GM23248 (cell line): ENCODE measurements around the gene STIM2. TPM values are rescaled to one million over a fixed set of nuclear protein-coding genes. Genes with fewer than 3 reads are reported as not detected.

Source experiments
- DNase-seq: peaks from one replicate; pipeline ENCODE4 v3.0.0-alpha.2; 2015
- H2AFZ ChIP-seq: fragments of 200-600 bp; sonication (generic); 2 replicates; pipeline ENCODE4 v1.6.1; 2016; ENCODE audit warnings: antibody characterized with exemption
- H3F3A ChIP-seq: fragments of 200-600 bp; sonication (generic); 2 replicates; pipeline ENCODE4 v1.6.1; 2016; ENCODE audit warnings: mild to moderate bottlenecking, antibody characterized with exemption, mixed run types; ENCODE audit not compliant: insufficient read depth
- H3K27ac ChIP-seq: fragments of 200-600 bp; sonication (generic); 2 replicates; pipeline ENCODE4 v1.5.1; 2016; ENCODE audit warnings: mild to moderate bottlenecking
- H3K27me3 ChIP-seq: fragments of 200-600 bp; sonication (generic); replicated peaks from 2 replicates; pipeline ENCODE4 v1.6.1; 2016; ENCODE audit warnings: mild to moderate bottlenecking; ENCODE audit not compliant: insufficient read depth
- H3K36me3 ChIP-seq: fragments of 200-600 bp; sonication (generic); 2 replicates; pipeline ENCODE4 v1.6.1; 2016; ENCODE audit warnings: low read depth, mild to moderate bottlenecking
- H3K4me1 ChIP-seq: fragments of 200-600 bp; sonication (generic); 2 replicates; pipeline ENCODE4 v1.6.1; 2016; ENCODE audit warnings: mild to moderate bottlenecking; ENCODE audit not compliant: insufficient read depth
- H3K4me2 ChIP-seq: fragments of 200-600 bp; sonication (generic); one replicate; pipeline ENCODE4 v1.6.1; 2016; ENCODE audit warnings: mild to moderate bottlenecking; ENCODE audit not compliant: unreplicated experiment
- H3K4me3 ChIP-seq: fragments of 200-600 bp; sonication (generic); 2 replicates; pipeline ENCODE4 v1.5.1; 2016; ENCODE audit warnings: mild to moderate bottlenecking
- H3K79me2 ChIP-seq: fragments of 200-600 bp; sonication (generic); 2 replicates; pipeline ENCODE4 v1.6.1; 2016; ENCODE audit warnings: mild to moderate bottlenecking; ENCODE audit not compliant: insufficient read depth
- H3K9ac ChIP-seq: fragments of 200-600 bp; sonication (generic); 2 replicates; pipeline ENCODE4 v1.6.1; 2016; ENCODE audit warnings: mild to moderate bottlenecking
- H3K9me2 ChIP-seq: fragments of 200-600 bp; sonication (generic); 2 replicates; pipeline ENCODE4 v1.6.1; 2016; ENCODE audit warnings: mixed run types, mild to moderate bottlenecking, moderate library complexity; ENCODE audit not compliant: insufficient read depth
- H3K9me3 ChIP-seq: fragments of 200-600 bp; sonication (generic); one replicate; pipeline ENCODE4 v1.6.1; 2017; ENCODE audit warnings: low read depth
- H4K20me1 ChIP-seq: fragments of 200-600 bp; sonication (generic); 2 replicates; pipeline ENCODE4 v1.6.0; 2016; ENCODE audit not compliant: insufficient read depth
- EZH2 ChIP-seq: fragments of 200-600 bp; sonication (generic); IDR thresholded peaks from 2 replicates; pipeline ENCODE4 v1.6.1; 2018; ENCODE audit warnings: antibody characterized with exemption, mild to moderate bottlenecking; ENCODE audit not compliant: insufficient read depth, poor library complexity, severe bottlenecking
- EZH2phosphoT487 ChIP-seq: fragments of 200-600 bp; sonication (generic); IDR thresholded peaks from 2 replicates; pipeline ENCODE4 v1.6.1; 2018; ENCODE audit warnings: antibody characterized with exemption, moderate library complexity, mild to moderate bottlenecking, low read depth; ENCODE audit not compliant: insufficient read depth
- WGBS, 2 experiments: methylation state at CpG; one replicate each; pipeline ENCODE4 v1.1.6; 2015 to 2017; ENCODE audit warnings: low lambda C conversion rate in 2 of 2, low coverage in 1 of 2; ENCODE audit errors: missing lambda C conversion rate in 2 of 2; 5-methylcytosine and 5-hydroxymethylcytosine counted together
- in situ Hi-C: fragments of 300-500 bp; cut with MboI; formaldehyde crosslinking; loops from 2 replicates; pipeline ENCODE4 v1.15.0; 2020
- polyA plus RNA-seq: library from polyadenylated mRNA; unstranded; fragments of >200 nt; fragmentation: Nextera tagmentation; extraction: Ambion mirVana; gene quantifications from 2 replicates; pipeline ENCODE4 v1.2.1, GENCODE V29; 2016
- total RNA-seq: library from RNA; depleted of rRNA; stranded (reverse); fragments of >200 nt; shearing (Covaris generic); gene quantifications from 2 replicates; pipeline ENCODE4 v1.2.3, GENCODE V29; 2014

Gene STIM2
- total and polyA plus RNA-seq, 2 experiments from 2014 or later: 10.8 to 13.8 TPM

GRCh38 chr4:26839016-26839415 lies 21.6 kb upstream of the STIM2 start:
- H3K4me3 ChIP-seq: no peak overlapping the region
- no peaks in the 10 kb centered on the region for H3F3A ChIP-seq
- H3K9me2 ChIP-seq: no peaks in the 10 kb centered on the region
- H3K27me3 ChIP-seq: no peaks in the 10 kb centered on the region
- no peak overlapping the region for H3K4me2 ChIP-seq
- H3K9ac ChIP-seq: no peak overlapping the region
- peaks cover 4% of the 10 kb centered on the region; the same call in 1 of the 2 replicates for H3K4me1 ChIP-seq
- no peaks in the 10 kb centered on the region for H3K9me3 ChIP-seq
- H3K36me3 ChIP-seq: no peaks in the 10 kb centered on the region
- DNase-seq: no peak
- 71 to 74% methylated on average over 5 of the region's 5 CpGs for WGBS, 2 experiments
- no peaks in the 10 kb centered on the region for H4K20me1 ChIP-seq
- in situ Hi-C loops: no loop called here
- H3K27ac ChIP-seq: no peak overlapping the region
- no peak overlapping the region for H2AFZ ChIP-seq
- TF ChIP-seq EZH2 (no peak), EZH2phosphoT487 (no peak)
- H3K79me2 ChIP-seq: no peaks in the 10 kb centered on the region

GRCh38 chr4:26839534-26839951 lies 21.1 kb upstream of the STIM2 start:
- TF ChIP-seq EZH2 (no peak), EZH2phosphoT487 (no peak)

GRCh38 chr4:26840786-26841185 lies 19.9 kb upstream of the STIM2 start:
- no peak overlapping the region for H2AFZ ChIP-seq
- no peaks in the 10 kb centered on the region for H3K27me3 ChIP-seq
- no peaks in the 10 kb centered on the region for H4K20me1 ChIP-seq
- TF ChIP-seq EZH2: no peak
- no peak for TF ChIP-seq EZH2phosphoT487
- H3K79me2 ChIP-seq: no peaks in the 10 kb centered on the region
- no peak for DNase-seq
- WGBS, 2 experiments: 70 to 73% methylated on average over 5 of the region's 5 CpGs
- no peak overlapping the region for H3K4me3 ChIP-seq
- no peak overlapping the region for H3K27ac ChIP-seq
- H3K4me1 ChIP-seq: peaks cover 4% of the 10 kb centered on the region; the same call in 1 of the 2 replicates
- H3F3A ChIP-seq: no peaks in the 10 kb centered on the region
- in situ Hi-C loops: no loop called here
- no peak overlapping the region for H3K9ac ChIP-seq
- no peaks in the 10 kb centered on the region for H3K9me2 ChIP-seq
- no peaks in the 10 kb centered on the region for H3K9me3 ChIP-seq
- H3K4me2 ChIP-seq: no peak overlapping the region
- H3K36me3 ChIP-seq: no peaks in the 10 kb centered on the region

More at GRCh38 chr4:26839534-26839951, 21.1 kb upstream of the STIM2 start:
- Histone ChIP-seq H4K20me1 (no peaks in the 10 kb centered on the region), H3K4me1 (peaks cover 4% of the 10 kb centered on the region; the same call in 1 of the 2 replicates), H3K4me3 (no peak overlapping the region), H3K36me3 (no peaks in the 10 kb centered on the region), H3K27me3 (no peaks in the 10 kb centered on the region), H2AFZ (no peak overlapping the region), H3F3A (no peaks in the 10 kb centered on the region), H3K4me2 (no peak overlapping the region), H3K79me2 (no peaks in the 10 kb centered on the region), H3K9me2 (no peaks in the 10 kb centered on the region), H3K27ac (no peak overlapping the region), H3K9ac (no peak overlapping the region), H3K9me3 (no peaks in the 10 kb centered on the region)
- DNase-seq: peak; percentile 35
- WGBS, 2 experiments: 14 to 15% methylated on average over 5 of the region's 5 CpGs
- in situ Hi-C loops: no loop called here

GRCh38 chr4:26842911-26843310 lies 17.7 kb upstream of the STIM2 start:
- H4K20me1 ChIP-seq: no peaks in the 10 kb centered on the region
- no peak overlapping the region for H3K9ac ChIP-seq
- in situ Hi-C loops: no loop called here
- no peak overlapping the region for H3K4me3 ChIP-seq
- H3K4me2 ChIP-seq: no peak overlapping the region
- H3K4me1 ChIP-seq: peaks cover 4% of the 10 kb centered on the region; the same call in 1 of the 2 replicates
- no peaks in the 10 kb centered on the region for H3F3A ChIP-seq
- 18% methylated on average over 2 of the region's 2 CpGs for WGBS, 2 experiments
- no peaks in the 10 kb centered on the region for H3K79me2 ChIP-seq
- H3K9me2 ChIP-seq: no peaks in the 10 kb centered on the region
- no peak for TF ChIP-seq EZH2
- TF ChIP-seq EZH2phosphoT487: no peak
- H2AFZ ChIP-seq: no peak overlapping the region
- H3K9me3 ChIP-seq: no peaks in the 10 kb centered on the region
- no peaks in the 10 kb centered on the region for H3K27me3 ChIP-seq
- no peak for DNase-seq
- H3K27ac ChIP-seq: no peak overlapping the region
- no peaks in the 10 kb centered on the region for H3K36me3 ChIP-seq

- no peaks in the 10 kb centered on the region for H3K9me2 ChIP-seq
- H2AFZ ChIP-seq: no peak overlapping the region
- H3K79me2 ChIP-seq: no peaks in the 10 kb centered on the region
- TF ChIP-seq EZH2phosphoT487 (no peak), EZH2 (no peak)
- 59 to 61% methylated on average over 1 of the region's 1 CpG for WGBS, 2 experiments
- DNase-seq: no peak
- H3K4me2 ChIP-seq: no peak overlapping the region
- H4K20me1 ChIP-seq: no peaks in the 10 kb centered on the region
- no peak overlapping the region for H3K9ac ChIP-seq
- no peaks in the 10 kb centered on the region for H3K27me3 ChIP-seq
- H3K27ac ChIP-seq: no peak overlapping the region
- H3K36me3 ChIP-seq: no peaks in the 10 kb centered on the region
- in situ Hi-C loops: no loop called here
- H3F3A ChIP-seq: no peaks in the 10 kb centered on the region
- H3K4me3 ChIP-seq: no peak overlapping the region
- no peaks in the 10 kb centered on the region for H3K4me1 ChIP-seq
- no peaks in the 10 kb centered on the region for H3K9me3 ChIP-seq
Measured at GRCh38 chr4:26850528-26850927, 10.1 kb upstream of the STIM2 start.
